HepG2 (cell line): ENCODE data around the gene GJA10. TPM values are rescaled to one million over a fixed set of nuclear protein-coding genes. Genes with fewer than 3 reads are reported as not detected.
A peak's percentile ranks its signal among the peaks of the same experiment; 100 is the strongest.

Experiments
- ATF4 ChIP-seq, 2 experiments: fragments of 450-650 bp in 1 of 2; sonication (generic) in 1 of 2; formaldehyde crosslinking; IDR thresholded peaks; 2 replicates each; pipeline versions ENCODE4 v1.5.0 to v1.8.0; 2020 to 2022; ENCODE audit warnings: mild to moderate bottlenecking in 1 of 2, missing genetic modification reagents in 1 of 2
- CEBPB ChIP-seq: IDR thresholded peaks from 2 replicates; pipeline ENCODE4 v1.6.1; 2011; ENCODE audit warnings: low read depth, low read length, improper control_type of control experiment, borderline replicate concordance
- CEBPG ChIP-seq: IDR thresholded peaks from 2 replicates; pipeline ENCODE4 v1.6.1; 2016
- CTCF ChIP-seq: sonication (generic); formaldehyde crosslinking; IDR thresholded peaks from 2 replicates; pipeline ENCODE4 v1.5.0; 2020; ENCODE audit warnings: mild to moderate bottlenecking, missing genetic modification reagents, moderate library complexity
- FOXA1 ChIP-seq, 2 experiments: fragments of 450-650 bp in 1 of 2; sonication (generic) in 1 of 2; formaldehyde crosslinking in 1 of 2; IDR thresholded peaks; 2 replicates each; pipeline versions ENCODE4 v1.4.0 to v1.6.1; 2016 to 2020; ENCODE audit warnings: missing genetic modification reagents in 1 of 2
- GABPA ChIP-seq, 2 experiments: IDR thresholded peaks; 2 replicates each; pipeline ENCODE4 v1.6.1; 2011 to 2016; ENCODE audit warnings: low read depth in 2 of 2, low read length in 1 of 2, missing biosample characterization in 1 of 2, missing genetic modification characterization in 1 of 2
- HNF1B ChIP-seq: sonication (generic); formaldehyde crosslinking; IDR thresholded peaks from 2 replicates; pipeline ENCODE4 v1.5.1; 2020; ENCODE audit warnings: mild to moderate bottlenecking, moderate library complexity, missing genetic modification reagents
- JUN ChIP-seq: sonication (generic); formaldehyde crosslinking; IDR thresholded peaks from 2 replicates; pipeline ENCODE4 v1.4.0; 2020; ENCODE audit warnings: mild to moderate bottlenecking, missing genetic modification reagents
- PATZ1 ChIP-seq: sonication (generic); formaldehyde crosslinking; IDR thresholded peaks from 2 replicates; pipeline ENCODE4 v1.4.0; 2020; ENCODE audit warnings: missing genetic modification reagents
- RAD21 ChIP-seq: fragments of 450-650 bp; formaldehyde crosslinking; IDR thresholded peaks from 2 replicates; pipeline ENCODE4 v1.5.0; 2020; ENCODE audit warnings: mild to moderate bottlenecking
- SMC3 ChIP-seq: IDR thresholded peaks from 2 replicates; pipeline ENCODE4 v1.6.1; 2011; ENCODE audit warnings: low read length, improper control_type of control experiment
- SSRP1 ChIP-seq: IDR thresholded peaks from 2 replicates; pipeline ENCODE4 v1.6.1; 2016; ENCODE audit warnings: control low read depth
- STAG1 ChIP-seq: sonication (generic); formaldehyde crosslinking; IDR thresholded peaks from 2 replicates; pipeline ENCODE4 v1.4.0; 2020; ENCODE audit warnings: missing genetic modification reagents
- TGIF2 ChIP-seq: IDR thresholded peaks from 2 replicates; pipeline ENCODE4 v1.6.1; 2016; ENCODE audit warnings: control low read depth, missing compliant biosample characterization
- THAP11 ChIP-seq: IDR thresholded peaks from 2 replicates; pipeline ENCODE4 v1.6.1; 2016; ENCODE audit warnings: missing biosample characterization, missing genetic modification reagents
- TSC22D2 ChIP-seq: sonication (generic); formaldehyde crosslinking; IDR thresholded peaks from 2 replicates; pipeline ENCODE4 v1.5.1; 2020; ENCODE audit warnings: missing genetic modification reagents, mild to moderate bottlenecking, borderline replicate concordance
- ZNF331 ChIP-seq: sonication (generic); formaldehyde crosslinking; IDR thresholded peaks from 2 replicates; pipeline ENCODE4 v1.4.0; 2020; ENCODE audit warnings: missing genetic modification reagents
- ZNF614 ChIP-seq: IDR thresholded peaks from 2 replicates; pipeline ENCODE4 v1.6.1; 2018; ENCODE audit warnings: missing biosample characterization, missing genetic modification reagents, inconsistent platforms, borderline replicate concordance
- ZNF747 ChIP-seq: sonication (generic); formaldehyde crosslinking; IDR thresholded peaks from 2 replicates; pipeline ENCODE4 v1.8.1; 2023; ENCODE audit warnings: missing genetic modification reagents, mild to moderate bottlenecking, borderline replicate concordance
- polyA plus RNA-seq, 8 experiments: library from polyadenylated mRNA; depleted of rRNA in 3 of 8; stranded (reverse) in 7 of 8; unstranded in 1 of 8; fragments of >200 nt; fragmentation: Illumina TruSeq in 4 of 8; extraction: Trizol in 4 of 8; gene quantifications; 2 replicates each; pipeline versions ENCODE4 v1.2.1 to v1.2.3, GENCODE V29; 2011 to 2016; ENCODE audit warnings: low read depth in 4 of 8, missing spikeins in 1 of 8, mixed read lengths in 1 of 8; ENCODE audit not compliant: insufficient read depth in 1 of 8
- total RNA-seq, 5 experiments: library from RNA; depleted of rRNA; stranded (reverse); fragments of >200 nt; fragmentation: Illumina TruSeq; extraction: Trizol; gene quantifications; 2 replicates each; pipeline ENCODE4 v1.2.3, GENCODE V29; 2016; ENCODE audit warnings: low read depth in 1 of 5
- TF ChIP-seq, protein P1 (sequence below): IDR thresholded peaks from 2 replicates; pipeline ENCODE4 v1.6.1; 2012; ENCODE audit warnings: low read depth, low read length, improper control_type of control experiment

The GJA10 gene
- total and polyA plus RNA-seq, 2 of the 13 experiments (the other 11 are each of a cell fraction or from before 2014, with no cell fraction given): not detected

DNA sequence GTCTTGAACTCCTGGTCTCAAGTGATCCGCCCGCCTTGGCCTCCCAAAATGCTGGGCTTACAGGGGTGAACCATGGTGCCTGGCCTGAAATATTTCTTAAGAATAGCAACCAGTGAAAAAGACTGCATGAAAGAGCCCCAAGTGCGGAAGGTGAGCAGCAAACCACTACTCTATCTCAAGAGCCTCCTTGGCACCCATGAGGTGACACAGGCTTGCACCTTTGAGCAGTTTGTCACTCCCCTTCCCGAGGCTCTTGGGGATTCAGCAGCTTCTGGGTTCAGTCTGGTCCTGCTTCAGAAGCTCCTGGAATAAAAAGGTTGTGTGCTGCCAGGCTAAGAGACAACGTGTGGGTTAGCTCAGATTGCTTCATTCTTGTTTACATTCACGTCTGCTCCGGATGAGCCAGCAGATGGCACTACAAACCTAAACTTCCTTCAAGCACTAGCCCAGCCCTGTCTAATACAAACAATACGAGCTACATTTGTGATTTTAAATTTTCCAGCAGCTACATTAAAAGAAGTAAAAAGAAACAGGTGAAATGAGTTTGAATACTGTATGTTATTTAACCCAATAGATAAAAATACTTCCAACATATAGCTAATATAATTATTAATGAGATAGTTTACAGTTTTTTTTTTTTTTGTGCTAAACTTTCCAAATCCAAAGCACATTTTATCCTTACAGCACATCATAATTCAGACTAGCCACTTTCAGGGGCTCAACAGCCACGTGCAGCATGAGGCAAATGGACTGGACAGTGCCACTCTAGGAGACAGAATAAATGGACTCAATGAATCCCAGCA lies 46.2 kb downstream of the GJA10 start (continued):
- TF ChIP-seq ZNF331 (CRISPR knock-in tag) (0 out of 2 replicates have a peak, but pooled peaks have one; percentile 31), ZNF614 (CRISPR knock-in tag) (0 out of 2 replicates have a peak, but pooled peaks have one; percentile 31), CEBPG (CRISPR knock-in tag) (peak; percentile 95), THAP11 (no peak; the same call in 1 of the 2 replicates), HNF1B (0 out of 2 replicates have a peak, but pooled peaks have one; percentile 32), STAG1 (CRISPR knock-in tag) (peak; percentile 88), JUN (no peak), SSRP1 (CRISPR knock-in tag) (0 out of 2 replicates have a peak, but pooled peaks have one; percentile 43), SMC3 (peak; percentile 94), CEBPB (peak; percentile 95), ZNF747 (CRISPR knock-in tag) (0 out of 2 replicates have a peak, but pooled peaks have one; percentile 27), RAD21 (CRISPR knock-in tag) (peak; percentile 82), ATF4 (CRISPR knock-in tag; IDR thresholded peaks at IDR 0.05) (peak in 1 of 2 experiments; percentile 58; a peak in 1 of 4 replicates), CTCF (peak; percentile 87), GABPA (IDR thresholded peaks at IDR 0.05; ENCODE audit: low read depth, low read length) (no peak), GABPA (CRISPR knock-in tag; IDR thresholded peaks at IDR 0.05; ENCODE audit: low read depth) (peak; percentile 18; the same call in 1 of the 2 replicates), TSC22D2 (CRISPR knock-in tag) (no peak), FOXA1 (IDR thresholded peaks at IDR 0.05) (peak; percentile 46; the same call in 1 of the 2 replicates), FOXA1 (CRISPR knock-in tag; IDR thresholded peaks at IDR 0.05) (peak; percentile 100), TGIF2 (CRISPR knock-in tag) (0 out of 2 replicates have a peak, but pooled peaks have one; percentile 45), PATZ1 (CRISPR knock-in tag) (0 out of 2 replicates have a peak, but pooled peaks have one; percentile 13)
- TF ChIP-seq, protein P1, sequence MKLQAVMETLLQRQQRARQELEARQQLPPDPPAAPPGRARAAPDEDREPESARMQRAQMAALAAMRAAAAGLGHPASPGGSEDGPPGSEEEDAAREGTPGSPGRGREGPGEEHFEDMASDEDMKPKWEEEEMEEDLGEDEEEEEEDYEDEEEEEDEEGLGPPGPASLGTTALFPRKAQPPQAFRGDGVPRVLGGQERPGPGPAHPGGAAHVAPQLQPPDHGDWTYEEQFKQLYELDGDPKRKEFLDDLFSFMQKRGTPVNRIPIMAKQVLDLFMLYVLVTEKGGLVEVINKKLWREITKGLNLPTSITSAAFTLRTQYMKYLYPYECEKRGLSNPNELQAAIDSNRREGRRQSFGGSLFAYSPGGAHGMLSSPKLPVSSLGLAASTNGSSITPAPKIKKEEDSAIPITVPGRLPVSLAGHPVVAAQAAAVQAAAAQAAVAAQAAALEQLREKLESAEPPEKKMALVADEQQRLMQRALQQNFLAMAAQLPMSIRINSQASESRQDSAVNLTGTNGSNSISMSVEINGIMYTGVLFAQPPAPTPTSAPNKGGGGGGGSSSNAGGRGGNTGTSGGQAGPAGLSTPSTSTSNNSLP: 0 out of 2 replicates have a peak, but pooled peaks have one; percentile 24
